HEK293 (cell line): Measurements from ENCODE around the gene NRN1L.
A peak's percentile ranks its signal among the peaks of the same experiment; 100 is the strongest.

ENCODE experiments used
- CTCF ChIA-PET: fragments of 350-600 bp; formaldehyde crosslinking; extraction: SDS; loops from one replicate; lab custom pipeline; 2021; ENCODE audit warnings: antibody characterized with exemption; lab: Yijun Ruan, JAX
- POLR2A ChIA-PET: fragments of 300-600 bp; formaldehyde crosslinking; extraction: SDS; loops from one replicate; lab custom pipeline; 2020; ENCODE audit warnings: antibody characterized with exemption, inconsistent platforms; lab: Yijun Ruan, JAX
- H3K27ac ChIP-seq: fragments of 200-500 bp; sonication (Bioruptor generic); 2 replicates; pipeline ENCODE4 v1.5.1; 2014; ENCODE audit warnings: low read depth, low read length, control low read depth, inconsistent platforms; ENCODE audit errors: extremely low read depth
- H3K36me3 ChIP-seq, 2 experiments: fragments of 200-500 bp in 1 of 2; sonication (Bioruptor generic) in 1 of 2; 1 replicate in 1 of 2; 2 replicates in 1 of 2; pipeline ENCODE4 v1.5.1; 2014 to 2017; ENCODE audit warnings: inconsistent platforms in 2 of 2, low read length in 2 of 2; ENCODE audit not compliant: control insufficient read depth in 2 of 2, insufficient read depth in 1 of 2
- H3K4me1 ChIP-seq: fragments of 200-500 bp; sonication (Bioruptor generic); 2 replicates; pipeline ENCODE4 v1.5.1; 2014; ENCODE audit warnings: mild to moderate bottlenecking, low read length, inconsistent platforms; ENCODE audit not compliant: control insufficient read depth, insufficient read depth
- H3K4me3 ChIP-seq: 2 replicates; pipeline ENCODE4 v1.5.1; 2011; ENCODE audit warnings: low read depth, mild to moderate bottlenecking, control low read depth, low read length, moderate library complexity
- H3K9me3 ChIP-seq: fragments of 200-500 bp; sonication (Bioruptor generic); 2 replicates; pipeline ENCODE4 v1.5.1; 2014; ENCODE audit warnings: low read depth, low read length, inconsistent platforms; ENCODE audit not compliant: control insufficient read depth, insufficient read depth
- IKZF3 ChIP-seq: fragments of 450-650 bp; IDR thresholded peaks from 2 replicates; pipeline ENCODE4 v1.5.0; 2018; ENCODE audit warnings: missing biosample characterization, mild to moderate bottlenecking, missing genetic modification characterization, moderate library complexity
- KLF1 ChIP-seq: fragments of 450-650 bp; formaldehyde crosslinking; IDR thresholded peaks from 2 replicates; pipeline ENCODE4 v1.5.1; 2016; ENCODE audit warnings: missing biosample characterization, missing genetic modification characterization
- KLF10 ChIP-seq: fragments of 450-650 bp; IDR thresholded peaks from 2 replicates; pipeline ENCODE4 v1.5.1; 2018; ENCODE audit warnings: missing biosample characterization, mild to moderate bottlenecking, missing genetic modification characterization
- KLF8 ChIP-seq: fragments of 450-650 bp; formaldehyde crosslinking; IDR thresholded peaks from 2 replicates; pipeline ENCODE4 v1.5.1; 2016; ENCODE audit warnings: missing biosample characterization, missing genetic modification characterization
- KLF9 ChIP-seq: fragments of 450-650 bp; formaldehyde crosslinking; IDR thresholded peaks from 2 replicates; pipeline ENCODE4 v1.5.1; 2016; ENCODE audit warnings: missing biosample characterization, missing genetic modification characterization, low read depth
- OSR2 ChIP-seq: fragments of 450-650 bp; formaldehyde crosslinking; IDR thresholded peaks from 2 replicates; pipeline ENCODE4 v1.5.1; 2016; ENCODE audit warnings: missing biosample characterization, missing genetic modification characterization
- SALL2 ChIP-seq: fragments of 450-650 bp; formaldehyde crosslinking; IDR thresholded peaks from 2 replicates; pipeline ENCODE4 v1.5.0; 2017; ENCODE audit warnings: missing biosample characterization, mild to moderate bottlenecking, missing genetic modification characterization, borderline replicate concordance
- SCRT2 ChIP-seq: fragments of 450-650 bp; formaldehyde crosslinking; IDR thresholded peaks from 2 replicates; pipeline ENCODE4 v1.5.1; 2016; ENCODE audit warnings: missing biosample characterization, missing genetic modification characterization
- SP2 ChIP-seq: fragments of 450-650 bp; formaldehyde crosslinking; IDR thresholded peaks from 2 replicates; pipeline ENCODE4 v1.5.1; 2016; ENCODE audit warnings: missing biosample characterization, missing genetic modification characterization
- SP3 ChIP-seq: fragments of 450-650 bp; formaldehyde crosslinking; IDR thresholded peaks from 2 replicates; pipeline ENCODE4 v1.5.1; 2016; ENCODE audit warnings: missing biosample characterization, missing genetic modification characterization
- SP7 ChIP-seq: fragments of 450-650 bp; formaldehyde crosslinking; IDR thresholded peaks from 2 replicates; pipeline ENCODE4 v1.5.1; 2016; ENCODE audit warnings: missing biosample characterization, missing genetic modification characterization
- ZBTB17 ChIP-seq: fragments of 450-650 bp; formaldehyde crosslinking; IDR thresholded peaks from 2 replicates; pipeline ENCODE4 v1.5.1; 2016; ENCODE audit warnings: missing biosample characterization, missing genetic modification characterization
- ZNF10 ChIP-seq: fragments of 450-650 bp; formaldehyde crosslinking; IDR thresholded peaks from 2 replicates; pipeline ENCODE4 v1.5.1; 2017; ENCODE audit warnings: missing biosample characterization, missing genetic modification characterization
- ZNF292 ChIP-seq: fragments of 450-650 bp; formaldehyde crosslinking; IDR thresholded peaks from 2 replicates; pipeline ENCODE4 v1.5.1; 2016; ENCODE audit warnings: low read depth, missing biosample characterization, missing genetic modification characterization, borderline replicate concordance
- ZNF335 ChIP-seq: fragments of 450-650 bp; formaldehyde crosslinking; conservative IDR thresholded peaks from 2 replicates; pipeline ENCODE4 v1.5.1; 2016; ENCODE audit warnings: missing biosample characterization, missing genetic modification characterization
- ZNF560 ChIP-seq: fragments of 450-650 bp; formaldehyde crosslinking; IDR thresholded peaks from 2 replicates; pipeline ENCODE4 v1.5.1; 2017; ENCODE audit warnings: missing biosample characterization, missing genetic modification characterization, borderline replicate concordance
- ZNF658 ChIP-seq: fragments of 450-650 bp; formaldehyde crosslinking; IDR thresholded peaks from 2 replicates; pipeline ENCODE4; 2016; ENCODE audit warnings: missing biosample characterization, missing genetic modification characterization
- ZNF660 ChIP-seq: fragments of 450-650 bp; IDR thresholded peaks from 2 replicates; pipeline ENCODE4 v1.5.1; 2018; ENCODE audit warnings: missing biosample characterization, mild to moderate bottlenecking, missing genetic modification characterization
- ZNF785 ChIP-seq: fragments of 450-650 bp; formaldehyde crosslinking; IDR thresholded peaks from 2 replicates; pipeline ENCODE4 v1.5.1; 2016; ENCODE audit warnings: missing biosample characterization, missing genetic modification characterization
- TF ChIP-seq, protein P1 (sequence below): fragments of 450-650 bp; formaldehyde crosslinking; IDR thresholded peaks from 2 replicates; pipeline ENCODE4 v1.5.1; 2016; ENCODE audit warnings: missing biosample characterization, missing genetic modification characterization
- TF ChIP-seq, protein P2 (sequence below): fragments of 450-650 bp; formaldehyde crosslinking; IDR thresholded peaks from 2 replicates; pipeline ENCODE4 v1.5.1; 2016; ENCODE audit warnings: missing biosample characterization, missing genetic modification characterization
- TF ChIP-seq, protein P3 (sequence below): fragments of 450-650 bp; IDR thresholded peaks from 2 replicates; pipeline ENCODE4 v1.5.1; 2018; ENCODE audit warnings: missing biosample characterization, mild to moderate bottlenecking, missing genetic modification characterization
- TF ChIP-seq, protein P4 (sequence below): fragments of 450-650 bp; formaldehyde crosslinking; IDR thresholded peaks from 2 replicates; pipeline ENCODE4 v1.5.1; 2017; ENCODE audit warnings: missing biosample characterization, missing genetic modification characterization
- TF ChIP-seq, protein P5 (sequence below): fragments of 450-650 bp; formaldehyde crosslinking; IDR thresholded peaks from 2 replicates; pipeline ENCODE4 v1.5.1; 2016; ENCODE audit warnings: missing biosample characterization, missing genetic modification characterization
- TF ChIP-seq, protein P6 (sequence below): fragments of 450-650 bp; formaldehyde crosslinking; IDR thresholded peaks from 2 replicates; pipeline ENCODE4 v1.5.1; 2016; ENCODE audit warnings: missing biosample characterization, missing genetic modification characterization

Gene NRN1L

DNA sequence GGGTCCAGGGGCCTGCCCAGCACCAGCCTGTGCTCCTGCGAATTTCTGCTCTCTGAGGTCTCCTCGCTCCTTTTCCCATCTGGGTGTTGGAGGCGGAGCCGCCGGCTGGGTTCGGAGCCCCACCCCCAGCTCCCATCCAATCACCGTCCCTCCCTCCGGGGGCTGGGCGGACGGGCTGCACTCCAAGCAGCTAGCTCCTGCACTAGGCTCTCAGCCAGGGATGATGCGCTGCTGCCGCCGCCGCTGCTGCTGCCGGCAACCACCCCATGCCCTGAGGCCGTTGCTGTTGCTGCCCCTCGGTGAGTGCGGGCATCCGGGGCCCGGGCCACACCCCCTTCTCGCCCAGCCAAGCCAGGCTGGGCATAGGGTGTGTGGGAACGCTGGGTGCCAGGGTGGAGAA is at the start of gene NRN1L:
Gene NRN1L (plus strand): TSS at position 202 of the 400 bp plus-strand sequence. CDS start 19 bp downstream, at position 221.
- ChIA-PET POLR2A (interaction anchor here (1.2 to 2.4 kb wide), 3 partner anchors 11 to 50 kb away, joined by 3 to 16 read pairs (median 4); partner anchors contain the start of gene EDC4), CTCF (interaction anchor here (0.6 to 4.2 kb wide), 24 partner anchors 7 to 405 kb away, joined by 3 to 62 read pairs (median 6); partner anchors contain the start of genes EDC4, NUTF2, PSKH1 and PSMB10)
- H3K9me3 ChIP-seq: no peaks in the 10 kb centered on the region
- no peak within 1 kb of the TSS for H3K27ac ChIP-seq
- H3K4me1 ChIP-seq: peaks cover 3% of the 10 kb centered on the region; the same call in 1 of the 2 replicates
- no peak within 1 kb of the TSS for H3K4me3 ChIP-seq
- peaks cover 0 to 59% of the 10 kb centered on the region in 2 experiments; a peak in 1 of 3 replicates for H3K36me3 ChIP-seq
- TF ChIP-seq, protein P1, sequence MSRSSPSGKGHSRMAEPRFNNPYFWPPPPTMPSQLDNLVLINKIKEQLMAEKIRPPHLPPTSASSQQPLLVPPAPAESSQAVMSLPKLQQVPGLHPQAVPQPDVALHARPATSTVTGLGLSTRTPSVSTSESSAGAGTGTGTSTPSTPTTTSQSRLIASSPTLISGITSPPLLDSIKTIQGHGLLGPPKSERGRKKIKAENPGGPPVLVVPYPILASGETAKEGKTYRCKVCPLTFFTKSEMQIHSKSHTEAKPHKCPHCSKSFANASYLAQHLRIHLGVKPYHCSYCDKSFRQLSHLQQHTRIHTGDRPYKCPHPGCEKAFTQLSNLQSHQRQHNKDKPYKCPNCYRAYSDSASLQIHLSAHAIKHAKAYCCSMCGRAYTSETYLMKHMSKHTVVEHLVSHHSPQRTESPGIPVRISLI: no peak
- TF ChIP-seq IKZF3 (tag by site-specific recombination): peak; percentile 41
- TF ChIP-seq, protein P2, sequence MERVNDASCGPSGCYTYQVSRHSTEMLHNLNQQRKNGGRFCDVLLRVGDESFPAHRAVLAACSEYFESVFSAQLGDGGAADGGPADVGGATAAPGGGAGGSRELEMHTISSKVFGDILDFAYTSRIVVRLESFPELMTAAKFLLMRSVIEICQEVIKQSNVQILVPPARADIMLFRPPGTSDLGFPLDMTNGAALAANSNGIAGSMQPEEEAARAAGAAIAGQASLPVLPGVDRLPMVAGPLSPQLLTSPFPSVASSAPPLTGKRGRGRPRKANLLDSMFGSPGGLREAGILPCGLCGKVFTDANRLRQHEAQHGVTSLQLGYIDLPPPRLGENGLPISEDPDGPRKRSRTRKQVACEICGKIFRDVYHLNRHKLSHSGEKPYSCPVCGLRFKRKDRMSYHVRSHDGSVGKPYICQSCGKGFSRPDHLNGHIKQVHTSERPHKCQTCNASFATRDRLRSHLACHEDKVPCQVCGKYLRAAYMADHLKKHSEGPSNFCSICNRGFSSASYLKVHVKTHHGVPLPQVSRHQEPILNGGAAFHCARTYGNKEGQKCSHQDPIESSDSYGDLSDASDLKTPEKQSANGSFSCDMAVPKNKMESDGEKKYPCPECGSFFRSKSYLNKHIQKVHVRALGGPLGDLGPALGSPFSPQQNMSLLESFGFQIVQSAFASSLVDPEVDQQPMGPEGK (tag by site-specific recombination): peak; percentile 81
- no peak for TF ChIP-seq ZNF335 (tag by site-specific recombination)
- TF ChIP-seq SP7 (tag by site-specific recombination): 0 out of 2 replicates have a peak, but pooled peaks have one; percentile 14
- no peak for TF ChIP-seq ZNF292 (tag by site-specific recombination)
- TF ChIP-seq KLF9 (tag by site-specific recombination): peak; percentile 93
- TF ChIP-seq ZBTB17 (tag by site-specific recombination): peak; percentile 70
- TF ChIP-seq SP2 (tag by site-specific recombination): peak; percentile 79
- TF ChIP-seq OSR2: peak; percentile 90
- no peak for TF ChIP-seq SALL2 (tag by site-specific recombination)
- no peak for TF ChIP-seq ZNF658
- TF ChIP-seq ZNF785 (tag by site-specific recombination): no peak
- peak; percentile 53 for TF ChIP-seq SCRT2 (tag by site-specific recombination)
- 0 out of 2 replicates have a peak, but pooled peaks have one; percentile 60 for TF ChIP-seq ZNF560 (tag by site-specific recombination)
- TF ChIP-seq ZNF10 (tag by site-specific recombination): peak; percentile 83
- peak; percentile 99 for TF ChIP-seq KLF10 (tag by site-specific recombination)
- TF ChIP-seq, protein P3, sequence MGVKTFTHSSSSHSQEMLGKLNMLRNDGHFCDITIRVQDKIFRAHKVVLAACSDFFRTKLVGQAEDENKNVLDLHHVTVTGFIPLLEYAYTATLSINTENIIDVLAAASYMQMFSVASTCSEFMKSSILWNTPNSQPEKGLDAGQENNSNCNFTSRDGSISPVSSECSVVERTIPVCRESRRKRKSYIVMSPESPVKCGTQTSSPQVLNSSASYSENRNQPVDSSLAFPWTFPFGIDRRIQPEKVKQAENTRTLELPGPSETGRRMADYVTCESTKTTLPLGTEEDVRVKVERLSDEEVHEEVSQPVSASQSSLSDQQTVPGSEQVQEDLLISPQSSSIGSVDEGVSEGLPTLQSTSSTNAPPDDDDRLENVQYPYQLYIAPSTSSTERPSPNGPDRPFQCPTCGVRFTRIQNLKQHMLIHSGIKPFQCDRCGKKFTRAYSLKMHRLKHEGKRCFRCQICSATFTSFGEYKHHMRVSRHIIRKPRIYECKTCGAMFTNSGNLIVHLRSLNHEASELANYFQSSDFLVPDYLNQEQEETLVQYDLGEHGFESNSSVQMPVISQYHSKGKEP (tag by site-specific recombination): peak; percentile 99
- 0 out of 2 replicates have a peak, but pooled peaks have one; percentile 61 for TF ChIP-seq KLF1 (tag by site-specific recombination)
- TF ChIP-seq, protein P4, sequence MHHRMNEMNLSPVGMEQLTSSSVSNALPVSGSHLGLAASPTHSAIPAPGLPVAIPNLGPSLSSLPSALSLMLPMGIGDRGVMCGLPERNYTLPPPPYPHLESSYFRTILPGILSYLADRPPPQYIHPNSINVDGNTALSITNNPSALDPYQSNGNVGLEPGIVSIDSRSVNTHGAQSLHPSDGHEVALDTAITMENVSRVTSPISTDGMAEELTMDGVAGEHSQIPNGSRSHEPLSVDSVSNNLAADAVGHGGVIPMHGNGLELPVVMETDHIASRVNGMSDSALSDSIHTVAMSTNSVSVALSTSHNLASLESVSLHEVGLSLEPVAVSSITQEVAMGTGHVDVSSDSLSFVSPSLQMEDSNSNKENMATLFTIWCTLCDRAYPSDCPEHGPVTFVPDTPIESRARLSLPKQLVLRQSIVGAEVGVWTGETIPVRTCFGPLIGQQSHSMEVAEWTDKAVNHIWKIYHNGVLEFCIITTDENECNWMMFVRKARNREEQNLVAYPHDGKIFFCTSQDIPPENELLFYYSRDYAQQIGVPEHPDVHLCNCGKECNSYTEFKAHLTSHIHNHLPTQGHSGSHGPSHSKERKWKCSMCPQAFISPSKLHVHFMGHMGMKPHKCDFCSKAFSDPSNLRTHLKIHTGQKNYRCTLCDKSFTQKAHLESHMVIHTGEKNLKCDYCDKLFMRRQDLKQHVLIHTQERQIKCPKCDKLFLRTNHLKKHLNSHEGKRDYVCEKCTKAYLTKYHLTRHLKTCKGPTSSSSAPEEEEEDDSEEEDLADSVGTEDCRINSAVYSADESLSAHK (tag by site-specific recombination): 0 out of 2 replicates have a peak, but pooled peaks have one; percentile 10
- peak; percentile 55; the same call in 1 of the 2 replicates for TF ChIP-seq ZNF660 (tag by site-specific recombination)
- peak; percentile 60 for TF ChIP-seq SP3
- TF ChIP-seq, protein P5, sequence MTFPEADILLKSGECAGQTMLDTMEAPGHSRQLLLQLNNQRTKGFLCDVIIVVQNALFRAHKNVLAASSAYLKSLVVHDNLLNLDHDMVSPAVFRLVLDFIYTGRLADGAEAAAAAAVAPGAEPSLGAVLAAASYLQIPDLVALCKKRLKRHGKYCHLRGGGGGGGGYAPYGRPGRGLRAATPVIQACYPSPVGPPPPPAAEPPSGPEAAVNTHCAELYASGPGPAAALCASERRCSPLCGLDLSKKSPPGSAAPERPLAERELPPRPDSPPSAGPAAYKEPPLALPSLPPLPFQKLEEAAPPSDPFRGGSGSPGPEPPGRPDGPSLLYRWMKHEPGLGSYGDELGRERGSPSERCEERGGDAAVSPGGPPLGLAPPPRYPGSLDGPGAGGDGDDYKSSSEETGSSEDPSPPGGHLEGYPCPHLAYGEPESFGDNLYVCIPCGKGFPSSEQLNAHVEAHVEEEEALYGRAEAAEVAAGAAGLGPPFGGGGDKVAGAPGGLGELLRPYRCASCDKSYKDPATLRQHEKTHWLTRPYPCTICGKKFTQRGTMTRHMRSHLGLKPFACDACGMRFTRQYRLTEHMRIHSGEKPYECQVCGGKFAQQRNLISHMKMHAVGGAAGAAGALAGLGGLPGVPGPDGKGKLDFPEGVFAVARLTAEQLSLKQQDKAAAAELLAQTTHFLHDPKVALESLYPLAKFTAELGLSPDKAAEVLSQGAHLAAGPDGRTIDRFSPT (tag by site-specific recombination): peak; percentile 80
- TF ChIP-seq, protein P6, sequence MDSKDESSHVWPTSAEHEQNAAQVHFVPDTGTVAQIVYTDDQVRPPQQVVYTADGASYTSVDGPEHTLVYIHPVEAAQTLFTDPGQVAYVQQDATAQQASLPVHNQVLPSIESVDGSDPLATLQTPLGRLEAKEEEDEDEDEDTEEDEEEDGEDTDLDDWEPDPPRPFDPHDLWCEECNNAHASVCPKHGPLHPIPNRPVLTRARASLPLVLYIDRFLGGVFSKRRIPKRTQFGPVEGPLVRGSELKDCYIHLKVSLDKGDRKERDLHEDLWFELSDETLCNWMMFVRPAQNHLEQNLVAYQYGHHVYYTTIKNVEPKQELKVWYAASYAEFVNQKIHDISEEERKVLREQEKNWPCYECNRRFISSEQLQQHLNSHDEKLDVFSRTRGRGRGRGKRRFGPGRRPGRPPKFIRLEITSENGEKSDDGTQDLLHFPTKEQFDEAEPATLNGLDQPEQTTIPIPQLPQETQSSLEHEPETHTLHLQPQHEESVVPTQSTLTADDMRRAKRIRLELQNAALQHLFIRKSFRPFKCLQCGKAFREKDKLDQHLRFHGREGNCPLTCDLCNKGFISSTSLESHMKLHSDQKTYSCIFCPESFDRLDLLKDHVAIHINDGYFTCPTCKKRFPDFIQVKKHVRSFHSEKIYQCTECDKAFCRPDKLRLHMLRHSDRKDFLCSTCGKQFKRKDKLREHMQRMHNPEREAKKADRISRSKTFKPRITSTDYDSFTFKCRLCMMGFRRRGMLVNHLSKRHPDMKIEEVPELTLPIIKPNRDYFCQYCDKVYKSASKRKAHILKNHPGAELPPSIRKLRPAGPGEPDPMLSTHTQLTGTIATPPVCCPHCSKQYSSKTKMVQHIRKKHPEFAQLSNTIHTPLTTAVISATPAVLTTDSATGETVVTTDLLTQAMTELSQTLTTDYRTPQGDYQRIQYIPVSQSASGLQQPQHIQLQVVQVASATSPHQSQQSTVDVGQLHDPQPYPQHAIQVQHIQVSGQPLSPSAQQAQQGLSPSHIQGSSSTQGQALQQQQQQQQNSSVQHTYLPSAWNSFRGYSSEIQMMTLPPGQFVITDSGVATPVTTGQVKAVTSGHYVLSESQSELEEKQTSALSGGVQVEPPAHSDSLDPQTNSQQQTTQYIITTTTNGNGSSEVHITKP: 0 out of 2 replicates have a peak, but pooled peaks have one; percentile 21
- TF ChIP-seq KLF8 (tag by site-specific recombination): peak; percentile 19; the same call in 1 of the 2 replicates
